GM18498 (cell line): ENCODE results near the gene TUBB.
A peak's percentile ranks its signal among the peaks of the same experiment; 100 is the strongest.
"Not testable (repeated sequence)": the region's sequence is repeated elsewhere in the genome, so short reads cannot be mapped to it uniquely, and the experiment has no call there.

Source experiments
- ATAC-seq: cut with Tn5 transposase; IDR thresholded peaks from one replicate; pipeline ENCODE4 v1.9.1; 2021; ENCODE audit warnings: mild to moderate bottlenecking, moderate library complexity; ENCODE audit not compliant: unreplicated experiment

Gene TUBB

DNA sequence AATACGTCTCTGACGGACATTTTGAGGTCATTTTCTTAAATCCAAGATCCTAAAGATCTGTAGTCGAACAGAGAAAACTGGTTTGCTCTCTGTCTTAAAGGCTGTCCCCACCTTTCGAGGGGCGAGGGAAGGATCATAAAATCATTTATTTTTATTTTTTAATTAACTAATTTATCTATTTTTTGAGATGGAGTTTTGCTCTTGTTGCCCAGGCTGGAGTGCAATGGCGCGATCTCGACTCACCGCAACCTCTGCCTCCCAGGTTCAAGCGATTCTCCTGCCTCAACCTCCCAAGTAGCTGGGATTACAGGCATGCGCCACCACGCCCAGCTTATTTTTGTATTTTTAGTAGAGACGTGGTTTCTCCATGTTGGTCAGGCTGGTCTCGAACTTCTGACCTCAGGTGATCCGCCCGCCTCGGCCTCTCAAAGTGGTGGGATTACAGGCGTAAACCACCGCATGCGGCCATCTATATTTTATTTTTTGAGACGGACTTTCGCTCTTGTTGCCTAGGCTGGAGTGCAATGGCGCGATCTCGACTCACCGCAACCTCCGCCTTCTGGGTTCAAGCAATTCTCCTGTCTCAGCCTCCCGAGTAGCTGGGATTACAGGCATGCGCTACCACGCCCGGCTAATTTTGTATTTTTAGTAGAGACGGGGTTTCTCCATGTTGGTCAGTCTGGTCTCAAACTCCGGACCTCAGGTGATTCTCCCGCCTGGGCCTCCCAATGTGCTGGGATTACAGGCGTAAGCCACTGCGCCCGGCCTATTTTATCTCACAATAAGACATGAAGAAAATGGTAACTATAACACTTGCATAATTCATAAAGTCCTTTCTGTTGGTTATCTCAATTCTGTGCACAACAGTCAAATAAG lies 2.1 kb upstream of the TUBB start:
- not testable (repeated sequence) for ATAC-seq

DNA sequence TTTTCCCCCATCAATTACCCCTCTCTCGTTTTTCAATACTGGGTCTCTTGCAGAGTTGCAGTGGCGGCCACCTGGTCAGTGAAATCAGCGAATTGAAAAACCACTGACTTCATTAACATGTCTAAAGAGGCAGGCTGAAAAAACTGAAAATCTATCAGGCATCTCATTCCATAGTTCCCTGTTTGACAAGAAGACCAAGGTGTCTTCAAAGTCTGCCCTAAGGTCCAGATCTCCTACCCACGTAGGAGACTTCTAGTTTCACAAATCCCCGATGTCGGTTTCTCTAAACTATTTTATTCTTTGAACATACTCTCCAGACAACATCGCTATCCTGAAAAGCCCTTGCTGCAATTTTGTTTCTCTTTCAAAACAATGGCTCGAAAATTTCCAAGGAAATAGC lies 796 bp upstream of the TUBB start:
- no peak for ATAC-seq

DNA sequence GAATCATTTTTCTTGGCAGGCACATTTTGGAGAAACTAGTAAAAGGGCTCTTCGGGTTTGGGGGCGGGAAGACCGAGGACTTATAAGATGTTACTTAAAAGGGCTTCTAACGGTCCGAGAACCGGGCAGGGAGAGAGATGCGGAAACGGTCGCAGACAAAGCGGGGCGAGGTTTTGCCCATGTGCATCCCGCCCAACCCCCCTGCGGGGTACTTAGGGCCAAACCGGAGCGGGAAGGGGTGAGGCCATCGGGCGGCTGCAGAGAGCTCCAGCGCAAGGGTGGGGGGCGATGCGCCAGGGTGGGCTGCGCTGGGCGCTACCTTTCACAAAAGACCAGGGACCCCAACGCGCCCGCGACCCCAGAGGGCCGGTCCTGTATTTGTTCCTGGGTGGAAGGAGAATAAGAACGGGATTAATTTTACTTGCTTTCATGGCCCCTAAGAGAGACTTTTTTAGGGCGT lies 616 bp downstream of the TUBB start:
- no peak for ATAC-seq

DNA sequence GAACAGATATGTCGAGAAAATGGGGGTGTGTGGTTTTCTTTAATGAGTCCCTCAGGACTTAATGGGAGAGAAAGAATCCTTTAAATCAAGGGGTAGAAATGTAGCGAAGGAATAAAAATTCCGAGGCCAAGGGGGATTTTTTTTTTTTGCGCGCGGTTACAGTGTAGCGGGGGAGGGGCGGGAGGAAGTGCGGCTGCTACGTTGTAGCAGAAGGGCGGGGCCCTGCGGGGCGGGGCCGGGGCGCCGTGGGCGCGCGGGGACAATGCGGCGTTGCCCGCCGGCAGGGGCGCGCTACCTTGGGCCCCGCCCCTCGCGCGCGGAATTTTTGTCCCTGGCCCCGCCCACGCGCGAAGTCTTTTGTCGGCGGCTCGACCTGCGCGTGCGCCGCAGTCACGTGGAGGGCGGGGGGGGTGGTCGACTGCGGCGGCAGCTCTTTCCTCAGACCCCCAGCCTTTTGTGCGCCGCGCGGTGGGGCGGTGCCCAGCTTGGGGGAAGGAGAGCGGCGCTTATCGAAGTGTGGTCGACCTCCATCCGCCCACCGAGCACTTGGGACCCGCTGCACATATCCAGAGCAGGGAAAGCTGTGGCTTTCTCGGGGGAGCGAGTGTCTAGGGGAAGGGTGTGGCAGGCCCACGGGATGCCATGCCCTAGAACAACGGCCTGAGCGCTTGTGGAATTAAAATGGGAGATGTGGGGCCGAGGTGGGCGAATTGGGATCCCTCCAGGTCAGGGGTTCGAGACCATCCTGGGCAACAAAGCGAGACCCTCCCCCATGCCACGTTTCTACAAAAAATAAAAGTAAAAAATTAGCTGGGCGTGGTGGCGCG lies 1.3 kb downstream of the TUBB start:
- peak; percentile 32 for ATAC-seq

DNA sequence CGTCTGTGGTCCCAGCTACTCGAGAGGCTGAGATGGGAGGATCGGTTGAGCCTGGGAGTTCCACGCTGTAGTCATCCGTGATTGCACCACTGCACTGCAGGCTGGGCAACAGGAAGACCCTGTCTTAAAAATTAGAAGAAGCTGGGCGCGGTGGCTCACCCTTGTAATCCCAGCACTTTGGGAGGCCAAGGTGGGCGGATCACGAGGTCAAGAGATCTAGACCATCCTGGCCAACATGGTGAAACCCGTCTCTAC lies 1.8 kb downstream of the TUBB start:
- ATAC-seq = not testable (repeated sequence)

DNA sequence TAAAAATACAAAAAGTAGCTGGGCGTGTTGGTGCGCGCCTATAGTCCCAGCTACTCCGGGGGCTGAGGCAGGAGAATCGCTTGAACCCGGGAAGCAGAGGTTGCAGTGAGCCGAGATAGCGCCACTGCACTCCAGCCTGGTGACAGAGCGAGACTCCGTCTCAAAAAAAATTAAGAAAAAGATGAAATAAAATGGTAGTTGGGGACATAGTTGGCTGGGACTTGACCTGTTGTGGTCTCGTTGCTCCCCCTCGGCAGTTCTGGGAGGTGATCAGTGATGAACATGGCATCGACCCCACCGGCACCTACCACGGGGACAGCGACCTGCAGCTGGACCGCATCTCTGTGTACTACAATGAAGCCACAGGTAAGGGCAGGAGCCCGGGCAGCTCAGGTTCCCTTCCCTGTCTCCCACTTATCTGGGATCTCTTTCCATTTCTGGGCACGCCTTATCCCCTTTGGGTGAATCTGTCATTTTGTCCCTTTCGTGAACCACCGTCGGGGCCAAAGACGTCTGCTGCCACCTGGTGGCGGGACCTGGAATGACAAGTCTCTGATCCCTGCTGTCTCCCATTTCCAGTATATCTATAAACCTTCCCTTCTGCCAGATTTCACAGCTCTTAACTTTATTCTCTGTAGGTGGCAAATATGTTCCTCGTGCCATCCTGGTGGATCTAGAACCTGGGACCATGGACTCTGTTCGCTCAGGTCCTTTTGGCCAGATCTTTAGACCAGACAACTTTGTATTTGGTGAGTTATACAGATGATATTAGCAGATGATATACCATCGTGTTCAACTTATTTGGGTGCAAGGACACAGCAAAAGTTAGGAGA lies 2.3 kb downstream of the TUBB start:
- ATAC-seq = no peak

DNA sequence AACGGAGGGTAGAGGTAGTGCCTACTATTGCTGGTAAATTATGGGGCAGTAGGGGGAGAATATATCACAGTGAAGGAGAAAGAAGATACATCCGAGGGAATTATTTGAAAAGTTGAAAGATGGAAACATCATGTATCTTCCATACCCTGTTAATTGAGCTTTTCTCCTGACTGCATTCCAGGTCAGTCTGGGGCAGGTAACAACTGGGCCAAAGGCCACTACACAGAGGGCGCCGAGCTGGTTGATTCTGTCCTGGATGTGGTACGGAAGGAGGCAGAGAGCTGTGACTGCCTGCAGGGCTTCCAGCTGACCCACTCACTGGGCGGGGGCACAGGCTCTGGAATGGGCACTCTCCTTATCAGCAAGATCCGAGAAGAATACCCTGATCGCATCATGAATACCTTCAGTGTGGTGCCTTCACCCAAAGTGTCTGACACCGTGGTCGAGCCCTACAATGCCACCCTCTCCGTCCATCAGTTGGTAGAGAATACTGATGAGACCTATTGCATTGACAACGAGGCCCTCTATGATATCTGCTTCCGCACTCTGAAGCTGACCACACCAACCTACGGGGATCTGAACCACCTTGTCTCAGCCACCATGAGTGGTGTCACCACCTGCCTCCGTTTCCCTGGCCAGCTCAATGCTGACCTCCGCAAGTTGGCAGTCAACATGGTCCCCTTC lies 3.1 kb downstream of the TUBB start:
- not testable (repeated sequence) for ATAC-seq

DNA sequence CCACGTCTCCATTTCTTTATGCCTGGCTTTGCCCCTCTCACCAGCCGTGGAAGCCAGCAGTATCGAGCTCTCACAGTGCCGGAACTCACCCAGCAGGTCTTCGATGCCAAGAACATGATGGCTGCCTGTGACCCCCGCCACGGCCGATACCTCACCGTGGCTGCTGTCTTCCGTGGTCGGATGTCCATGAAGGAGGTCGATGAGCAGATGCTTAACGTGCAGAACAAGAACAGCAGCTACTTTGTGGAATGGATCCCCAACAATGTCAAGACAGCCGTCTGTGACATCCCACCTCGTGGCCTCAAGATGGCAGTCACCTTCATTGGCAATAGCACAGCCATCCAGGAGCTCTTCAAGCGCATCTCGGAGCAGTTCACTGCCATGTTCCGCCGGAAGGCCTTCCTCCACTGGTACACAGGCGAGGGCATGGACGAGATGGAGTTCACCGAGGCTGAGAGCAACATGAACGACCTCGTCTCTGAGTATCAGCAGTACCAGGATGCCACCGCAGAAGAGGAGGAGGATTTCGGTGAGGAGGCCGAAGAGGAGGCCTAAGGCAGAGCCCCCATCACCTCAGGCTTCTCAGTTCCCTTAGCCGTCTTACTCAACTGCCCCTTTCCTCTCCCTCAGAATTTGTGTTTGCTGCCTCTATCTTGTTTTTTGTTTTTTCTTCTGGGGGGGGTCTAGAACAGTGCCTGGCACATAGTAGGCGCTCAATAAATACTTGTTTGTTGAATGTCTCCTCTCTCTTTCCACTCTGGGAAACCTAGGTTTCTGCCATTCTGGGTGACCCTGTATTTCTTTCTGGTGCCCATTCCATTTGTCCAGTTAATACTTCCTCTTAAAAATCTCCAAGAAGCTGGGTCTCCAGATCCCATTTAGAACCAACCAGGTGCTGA lies 3.9 kb downstream of the TUBB start:
- not testable (repeated sequence) for ATAC-seq

DNA sequence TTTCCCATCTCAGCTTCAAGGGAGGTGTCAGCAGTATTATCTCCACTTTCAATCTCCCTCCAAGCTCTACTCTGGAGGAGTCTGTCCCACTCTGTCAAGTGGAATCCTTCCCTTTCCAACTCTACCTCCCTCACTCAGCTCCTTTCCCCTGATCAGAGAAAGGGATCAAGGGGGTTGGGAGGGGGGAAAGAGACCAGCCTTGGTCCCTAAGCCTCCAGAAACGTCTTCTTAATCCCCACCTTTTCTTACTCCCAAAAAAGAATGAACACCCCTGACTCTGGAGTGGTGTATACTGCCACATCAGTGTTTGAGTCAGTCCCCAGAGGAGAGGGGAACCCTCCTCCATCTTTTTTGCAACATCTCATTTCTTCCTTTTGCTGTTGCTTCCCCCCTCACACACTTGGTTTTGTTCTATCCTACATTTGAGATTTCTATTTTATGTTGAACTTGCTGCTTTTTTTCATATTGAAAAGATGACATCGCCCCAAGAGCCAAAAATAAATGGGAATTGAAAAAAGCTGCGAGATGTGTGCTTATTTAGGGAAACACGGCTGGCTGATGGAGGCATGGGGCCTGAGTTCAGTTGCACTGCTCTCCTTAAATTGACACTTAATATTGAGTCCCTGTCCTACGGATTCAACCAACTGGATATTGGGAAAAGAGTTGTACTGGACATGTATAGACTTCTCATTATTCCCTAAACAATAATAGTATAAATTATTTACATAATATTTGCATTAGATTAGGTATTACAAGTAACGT lies 4.9 kb downstream of the TUBB start:
- no peak for ATAC-seq

DNA sequence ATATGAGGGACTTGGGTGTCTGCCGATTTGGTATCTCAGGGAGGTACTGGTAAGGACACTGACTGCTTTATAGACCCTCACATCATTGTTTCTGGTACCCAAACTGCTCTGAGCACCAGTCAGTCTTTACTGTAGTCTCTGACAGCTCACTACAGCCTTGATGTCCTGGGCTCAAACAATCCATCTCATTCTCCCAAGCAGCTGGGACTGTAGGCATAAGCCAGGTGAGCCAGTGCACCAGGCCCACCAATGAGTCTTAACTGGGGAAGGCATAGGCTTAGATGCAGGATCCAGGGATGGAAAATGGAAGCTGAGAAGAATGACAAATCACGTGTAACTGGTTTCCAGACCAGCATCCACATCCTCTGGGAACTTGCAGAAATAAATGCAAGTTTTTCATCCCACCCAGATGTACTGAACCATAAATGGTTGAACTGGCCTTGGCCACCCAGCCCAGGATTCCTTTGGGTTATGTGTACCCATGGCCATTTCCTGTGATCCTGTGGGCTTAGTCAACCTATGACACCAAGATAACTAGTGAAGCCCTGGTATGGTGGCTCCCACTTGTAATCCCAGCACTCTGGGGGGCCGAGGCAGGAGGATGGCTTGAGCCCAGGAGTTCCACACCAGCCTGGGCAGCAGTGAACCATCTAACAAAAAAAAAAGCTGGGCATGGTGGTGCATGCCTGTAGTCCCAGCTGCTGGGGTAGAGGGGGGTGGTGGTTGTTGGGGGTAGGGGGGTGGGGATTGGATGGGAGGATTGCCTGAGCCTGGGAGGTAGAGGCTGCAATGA lies 5.8 kb downstream of the TUBB start:
- no peak for ATAC-seq

DNA sequence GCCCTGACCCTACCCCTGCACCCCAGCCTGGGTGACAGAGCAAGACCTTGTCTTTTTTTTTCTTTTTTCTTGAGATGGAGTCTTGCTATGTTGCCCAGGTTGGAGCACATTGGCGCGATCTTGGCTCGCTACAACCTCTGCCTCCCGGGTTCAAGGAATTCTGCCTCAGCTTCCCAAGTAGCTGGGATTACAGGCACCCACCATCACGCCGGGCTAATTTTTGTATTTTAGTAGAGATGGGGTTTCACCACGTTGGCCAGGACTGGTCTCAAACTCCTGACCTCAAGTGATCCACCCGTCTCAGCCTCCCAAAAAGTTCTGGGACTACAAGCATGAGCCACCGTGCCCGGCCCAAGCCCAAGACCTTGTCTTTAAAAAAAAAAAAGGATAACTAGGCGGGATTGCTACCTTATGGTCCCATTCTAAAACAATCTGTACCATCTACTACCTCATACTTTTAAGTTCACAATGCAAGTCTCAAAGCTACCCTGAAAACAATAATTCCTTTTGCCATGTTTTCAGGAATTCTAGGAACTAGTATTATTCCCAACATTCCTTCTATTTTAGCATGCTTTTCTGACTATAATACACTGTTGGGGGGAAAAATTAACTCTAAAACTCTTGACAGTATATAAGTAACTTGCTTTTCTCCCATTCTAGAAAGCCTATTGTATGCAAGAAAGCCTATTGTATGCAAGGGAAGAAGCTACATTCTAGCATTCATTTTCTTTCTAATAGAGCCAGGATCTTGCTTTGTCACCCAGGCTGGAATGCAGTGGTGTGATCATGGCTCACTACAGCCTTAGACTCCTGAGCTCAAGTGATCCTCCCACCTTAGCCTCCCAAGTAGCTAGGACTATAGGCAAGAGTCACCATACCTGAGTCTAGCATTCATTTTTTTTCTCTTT lies 6.6 kb downstream of the TUBB start:
- ATAC-seq = no peak

DNA sequence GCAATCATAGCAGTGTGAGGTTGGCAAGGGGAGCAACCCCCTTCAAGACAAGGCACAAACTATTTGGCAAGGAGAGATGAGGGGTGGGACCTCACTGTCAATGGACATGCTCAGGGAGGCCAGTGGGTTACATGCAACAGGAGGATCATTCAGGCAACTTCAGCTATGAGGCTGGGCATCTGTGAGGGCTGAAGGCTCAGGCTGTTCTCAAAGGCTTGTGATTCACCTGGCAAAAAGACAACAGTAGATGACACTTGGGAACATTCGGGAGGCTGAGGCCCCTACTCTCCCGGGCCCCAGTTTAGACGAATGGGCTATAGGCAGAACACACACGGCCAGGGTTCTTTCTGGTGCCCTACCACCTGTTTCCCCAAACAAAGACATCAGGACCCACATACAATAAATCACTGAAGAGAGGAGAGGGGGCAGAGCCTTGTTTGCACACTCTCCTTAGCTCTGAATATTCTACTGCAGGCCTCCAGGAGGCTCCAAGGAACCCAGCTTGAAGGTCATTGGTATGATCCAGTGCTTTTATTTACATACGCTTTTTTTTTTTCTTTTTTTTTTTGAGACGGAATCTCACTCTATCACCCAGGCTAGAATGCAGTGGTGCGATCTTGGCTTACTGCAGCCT lies 7.9 kb downstream of the TUBB start:
- no peak for ATAC-seq

DNA sequence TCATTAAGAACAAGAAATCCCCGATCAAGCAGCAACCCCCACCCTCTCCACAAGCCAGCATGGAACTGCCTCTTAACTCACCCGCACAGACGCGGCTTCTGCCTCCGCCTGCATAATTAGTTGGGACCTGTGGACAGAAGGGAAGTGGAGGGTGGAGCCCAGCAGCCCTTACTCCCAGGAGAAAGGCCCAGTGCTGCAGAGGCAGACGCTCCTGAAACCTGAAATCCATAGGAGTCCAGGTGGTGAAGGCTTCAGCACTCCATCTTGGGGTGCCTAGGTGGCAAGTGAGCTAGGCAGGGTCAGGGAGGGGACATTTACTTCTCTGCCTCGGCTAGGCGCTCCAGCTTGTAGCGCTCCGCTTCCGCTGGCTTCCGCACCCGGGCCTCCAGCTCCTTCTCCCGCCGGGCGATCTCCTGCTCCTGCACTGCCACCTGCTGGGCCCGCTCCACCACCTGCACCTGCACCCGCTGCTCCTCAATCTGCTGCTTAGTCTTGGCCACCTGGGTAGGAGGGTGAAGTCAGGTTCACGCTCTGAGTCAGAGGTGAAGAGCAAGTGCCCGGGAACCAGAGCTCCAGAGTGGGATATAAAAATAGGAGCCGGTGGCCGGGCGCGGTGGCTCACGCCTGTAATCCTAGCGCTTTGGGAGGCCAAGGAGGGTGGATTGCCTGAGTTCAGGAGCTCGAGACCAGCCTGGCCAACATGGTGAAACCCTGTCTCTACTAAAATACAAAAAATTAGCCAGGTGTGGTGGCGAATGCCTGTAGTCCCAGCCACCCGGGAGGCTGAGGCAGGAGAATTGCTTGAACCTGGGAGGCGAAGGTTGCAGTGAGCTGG lies 10.7 kb downstream of the TUBB start:
- ATAC-seq = peak; percentile 53

DNA sequence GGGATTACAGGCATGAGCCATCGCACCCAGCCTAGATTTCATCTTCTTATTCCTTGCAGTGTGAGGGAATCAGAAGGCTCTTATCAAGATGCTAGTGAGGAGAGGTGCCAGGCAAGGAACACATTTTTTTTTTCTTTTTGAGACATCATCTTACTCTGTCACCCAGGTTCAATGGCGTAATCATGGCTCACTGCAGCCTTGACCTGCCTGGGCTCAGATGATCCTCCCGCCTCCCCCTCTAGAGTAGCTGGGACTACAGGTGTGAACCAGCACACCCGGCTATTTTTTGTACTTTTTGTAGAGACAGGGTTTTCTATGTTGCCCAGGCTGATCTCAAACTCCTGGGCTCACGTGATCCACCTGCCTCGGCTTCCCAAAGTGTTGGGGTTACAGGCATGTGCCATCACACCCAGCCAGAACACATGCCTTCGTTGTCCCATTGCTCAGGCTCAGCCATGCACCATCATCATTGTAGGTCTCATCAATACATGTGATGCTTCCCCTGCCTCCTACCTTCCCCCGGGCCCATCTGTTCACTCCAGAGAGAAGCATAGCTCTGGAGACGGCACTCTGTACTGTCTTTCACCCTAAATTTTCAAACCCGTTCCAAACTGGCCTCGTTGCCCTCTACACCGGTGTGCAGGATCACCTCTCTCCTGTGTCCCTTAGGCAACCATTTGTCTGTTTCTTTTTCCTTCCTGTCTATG lies 12.2 kb downstream of the TUBB start:
- no peak for ATAC-seq

DNA sequence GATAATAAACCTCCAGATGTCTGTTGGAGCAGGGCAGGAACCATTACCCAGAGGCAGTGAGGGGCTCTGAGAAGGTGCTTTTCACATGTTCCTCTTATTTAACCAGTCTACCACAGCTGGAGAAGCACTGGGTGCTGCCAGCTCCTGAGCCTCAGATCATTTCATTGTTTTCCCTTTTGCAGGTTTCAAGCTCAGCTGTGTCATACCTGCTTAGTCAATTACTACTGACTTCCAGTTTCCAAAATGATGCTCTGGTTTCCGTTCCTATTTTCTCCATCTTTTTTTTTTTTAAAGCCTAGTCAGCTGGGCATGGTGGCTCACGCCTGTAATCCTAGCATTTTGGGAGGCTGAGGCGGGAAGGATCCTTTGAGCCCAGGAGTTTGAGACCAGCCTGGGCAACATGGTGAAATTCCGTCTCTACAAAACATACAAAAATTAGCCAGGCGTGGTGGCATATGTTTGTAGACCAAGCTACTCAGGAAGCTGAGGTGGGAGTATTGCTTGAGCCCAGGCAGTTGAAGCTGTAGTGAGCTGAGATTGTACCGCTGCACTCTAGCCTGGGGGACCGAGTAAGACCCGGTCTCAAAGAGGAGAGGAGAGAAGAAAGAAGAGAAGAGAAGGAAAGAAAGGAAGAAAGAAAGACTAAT lies 15.6 kb downstream of the TUBB start:
- ATAC-seq = no peak
